ENCODE measurements around the gene PPP1R18.
"Not testable (repeated sequence)": the region's sequence is repeated elsewhere in the genome, so short reads cannot be mapped to it uniquely, and the experiment has no call there.

Gene PPP1R18

GRCh38 chr6:30722280-30723112 lies 36.1 kb upstream of the PPP1R18 start:
- peaks cover 51% of the 10 kb centered on the region for H3K4me1 Mint-ChIP-seq
- peaks cover 48% of the 10 kb centered on the region for H3K36me3 Mint-ChIP-seq (ENCODE audit: low read depth)
- H3K27ac Mint-ChIP-seq: peak overlapping the region; percentile 97
- H3K9me3 Mint-ChIP-seq: no peaks in the 10 kb centered on the region
- peak overlapping the region; percentile 97 for H3K4me3 Mint-ChIP-seq
- peaks cover 3% of the 10 kb centered on the region for H3K27me3 Mint-ChIP-seq (ENCODE audit: low read depth, poor library complexity)
- DNase-seq: peak; percentile 90
- peak; percentile 98 for TF ChIP-seq CTCF (IDR thresholded peaks at IDR 0.05)

- not testable (repeated sequence) for H3K9me3 Mint-ChIP-seq; DNase-seq; H3K27me3 Mint-ChIP-seq (ENCODE audit: low read depth, poor library complexity)
- peak overlapping the region; percentile 97 for H3K4me3 Mint-ChIP-seq
- H3K27ac Mint-ChIP-seq: peak overlapping the region; percentile 98
- H3K4me1 Mint-ChIP-seq: peaks cover 57% of the 10 kb centered on the region
- H3K36me3 Mint-ChIP-seq (ENCODE audit: low read depth): peaks cover 48% of the 10 kb centered on the region
Observed at GRCh38 chr6:30722025-30722279, 35.5 kb upstream of the PPP1R18 start.

- Mint-ChIP-seq H3K27me3 (ENCODE audit: low read depth, poor library complexity) (peaks cover 3% of the 10 kb centered on the region), H3K36me3 (ENCODE audit: low read depth) (peaks cover 48% of the 10 kb centered on the region), H3K4me1 (peaks cover 62% of the 10 kb centered on the region), H3K9me3 (no peaks in the 10 kb centered on the region), H3K4me3 (peak overlapping the region; percentile 97), H3K27ac (peak overlapping the region; percentile 98)
- DNase-seq: peak; percentile 95
- TF ChIP-seq CTCF (IDR thresholded peaks at IDR 0.05): peak; percentile 10
Observed at GRCh38 chr6:30721198-30722024, 35.0 kb upstream of the PPP1R18 start.

GRCh38 chr6:30720738-30721197 lies 34.3 kb upstream of the PPP1R18 start:
- DNase-seq: peak; percentile 52
- Mint-ChIP-seq H3K4me1 (peaks cover 68% of the 10 kb centered on the region), H3K36me3 (ENCODE audit: low read depth) (peaks cover 52% of the 10 kb centered on the region), H3K27me3 (ENCODE audit: low read depth, poor library complexity) (peaks cover 3% of the 10 kb centered on the region), H3K27ac (peak overlapping the region; percentile 97), H3K4me3 (peak overlapping the region; percentile 97), H3K9me3 (no peaks in the 10 kb centered on the region)
- no peak for TF ChIP-seq CTCF (IDR thresholded peaks at IDR 0.05)

GRCh38 chr6:30719791-30720737 lies 33.6 kb upstream of the PPP1R18 start, which contains the start of gene TUBB:
Gene TUBB, plus strand, starts transcription at chr6:30720352. Its CDS starts 155 bp downstream, at chr6:30720507.
- peaks cover 55% of the 10 kb centered on the region for H3K36me3 Mint-ChIP-seq (ENCODE audit: low read depth)
- peaks cover 3% of the 10 kb centered on the region for H3K27me3 Mint-ChIP-seq (ENCODE audit: low read depth, poor library complexity)
- peak within 1 kb of the TSS; percentile 97 for H3K27ac Mint-ChIP-seq
- peaks cover 68% of the 10 kb centered on the region for H3K4me1 Mint-ChIP-seq
- no peak for TF ChIP-seq CTCF (IDR thresholded peaks at IDR 0.05)
- peak; percentile 96 for DNase-seq
- no peaks in the 10 kb centered on the region for H3K9me3 Mint-ChIP-seq
- H3K4me3 Mint-ChIP-seq: peak within 1 kb of the TSS; percentile 97
